ENCODE data around the gene NUDT19. TPM values are rescaled to one million over a fixed set of nuclear protein-coding genes. Genes with fewer than 3 reads are reported as not detected.

Gene NUDT19
- total and polyA plus RNA-seq, 9 of the 15 experiments (the other 6 are each of a cell fraction or from before 2014, with no cell fraction given) = 9.6 to 38.6 (median 14.4) TPM

DNA sequence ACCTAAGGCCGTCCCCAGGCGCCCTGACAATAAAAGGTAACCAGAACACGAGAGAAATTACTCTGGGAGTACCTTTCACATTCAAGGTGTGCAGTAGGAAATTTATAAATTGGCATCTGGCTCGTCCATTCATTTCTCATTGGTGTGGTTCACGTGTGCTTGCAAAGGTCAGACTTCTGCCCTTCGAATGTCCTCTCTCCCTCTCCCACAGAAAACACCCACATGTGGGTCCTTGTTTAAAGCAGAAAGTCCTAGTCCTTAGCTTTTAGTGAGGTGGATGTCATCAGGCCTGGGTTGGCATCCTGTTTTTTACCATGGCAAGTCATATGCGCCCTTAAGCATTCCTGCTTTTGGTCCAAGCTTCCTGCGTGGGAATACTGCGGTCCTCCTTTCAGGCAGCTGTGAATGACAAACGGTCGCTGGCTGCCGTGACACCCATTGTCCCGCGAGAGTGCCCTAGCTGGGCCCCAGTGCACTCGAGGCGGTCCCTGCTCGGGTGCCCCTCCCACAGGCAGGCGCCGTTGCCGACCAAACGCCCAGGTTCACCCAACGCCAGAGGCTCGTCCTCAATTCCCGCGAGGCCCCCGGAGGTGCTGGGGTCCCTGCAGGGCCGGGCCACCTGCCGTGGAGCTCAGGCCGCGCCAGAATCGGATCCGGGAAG, at the start of gene NUDT19 (continued):
- TF ChIP-seq GABPB1 (CRISPR knock-in tag; IDR thresholded peaks at IDR 0.05) (peak; percentile 41; the same call in 1 of the 2 replicates), RB1 (IDR thresholded peaks at IDR 0.05; ENCODE audit: low read depth) (0 out of 2 replicates have a peak, but pooled peaks have one; percentile 52), IRF2 (CRISPR knock-in tag; IDR thresholded peaks at IDR 0.05) (no peak), HDAC2 (IDR thresholded peaks at IDR 0.05) (peak; percentile 77), SIN3A (IDR thresholded peaks at IDR 0.05; ENCODE audit: borderline replicate concordance in 2 of 2, control insufficient read depth in 1 of 2, low read depth in 2 of 2, low read length in 2 of 2) (peak in 1 of 2 experiments; percentile 71; a peak in 1 of 4 replicates), SAFB (IDR thresholded peaks at IDR 0.05; ENCODE audit: borderline replicate concordance, low read depth, low read length) (peak; percentile 32; the same call in 1 of the 2 replicates), CHD4 (IDR thresholded peaks at IDR 0.05; ENCODE audit: insufficient read depth, insufficient replicate concordance, low read depth, low read length, poor library complexity, severe bottlenecking) (no peak), LARP7 (IDR thresholded peaks at IDR 0.05) (0 out of 2 replicates have a peak, but pooled peaks have one; percentile 59), TCF7 (IDR thresholded peaks at IDR 0.05; ENCODE audit: borderline replicate concordance) (peak; percentile 26; the same call in 1 of the 2 replicates), SOX6 (IDR thresholded peaks at IDR 0.05) (0 out of 2 replicates have a peak, but pooled peaks have one; percentile 33), TOE1 (IDR thresholded peaks at IDR 0.05; ENCODE audit: borderline replicate concordance) (peak; percentile 52; the same call in 1 of the 2 replicates), TOE1 (CRISPR knock-in tag; IDR thresholded peaks at IDR 0.05; ENCODE audit: borderline replicate concordance, low read depth) (no peak), DNMT1 (IDR thresholded peaks at IDR 0.05) (0 out of 2 replicates have a peak, but pooled peaks have one; percentile 53), KDM5B (IDR thresholded peaks at IDR 0.05; ENCODE audit: insufficient replicate concordance, low read depth, low read length) (peak; percentile 33), ZBTB17 (CRISPR knock-in tag; IDR thresholded peaks at IDR 0.05) (no peak), ZBED1 (IDR thresholded peaks at IDR 0.05) (peak; percentile 69; the same call in 1 of the 2 replicates), CCNT2 (IDR thresholded peaks at IDR 0.05; ENCODE audit: borderline replicate concordance, extremely low read depth, insufficient read length, low read depth, low read length) (no peak)
- TF ChIP-seq, protein P1, sequence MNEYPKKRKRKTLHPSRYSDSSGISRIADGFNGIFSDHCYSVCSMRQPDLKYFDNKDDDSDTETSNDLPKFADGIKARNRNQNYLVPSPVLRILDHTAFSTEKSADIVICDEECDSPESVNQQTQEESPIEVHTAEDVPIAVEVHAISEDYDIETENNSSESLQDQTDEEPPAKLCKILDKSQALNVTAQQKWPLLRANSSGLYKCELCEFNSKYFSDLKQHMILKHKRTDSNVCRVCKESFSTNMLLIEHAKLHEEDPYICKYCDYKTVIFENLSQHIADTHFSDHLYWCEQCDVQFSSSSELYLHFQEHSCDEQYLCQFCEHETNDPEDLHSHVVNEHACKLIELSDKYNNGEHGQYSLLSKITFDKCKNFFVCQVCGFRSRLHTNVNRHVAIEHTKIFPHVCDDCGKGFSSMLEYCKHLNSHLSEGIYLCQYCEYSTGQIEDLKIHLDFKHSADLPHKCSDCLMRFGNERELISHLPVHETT (CRISPR knock-in tag; conservative IDR thresholded peaks at IDR 0.05 in 1 of 2, IDR thresholded peaks at IDR 0.05 in 1 of 2) = 0 out of 4 replicates have a peak, but pooled peaks of 1 of the 2 experiments have one; percentile 8
- TF ChIP-seq, protein P2, sequence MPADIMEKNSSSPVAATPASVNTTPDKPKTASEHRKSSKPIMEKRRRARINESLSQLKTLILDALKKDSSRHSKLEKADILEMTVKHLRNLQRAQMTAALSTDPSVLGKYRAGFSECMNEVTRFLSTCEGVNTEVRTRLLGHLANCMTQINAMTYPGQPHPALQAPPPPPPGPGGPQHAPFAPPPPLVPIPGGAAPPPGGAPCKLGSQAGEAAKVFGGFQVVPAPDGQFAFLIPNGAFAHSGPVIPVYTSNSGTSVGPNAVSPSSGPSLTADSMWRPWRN (IDR thresholded peaks at IDR 0.05; ENCODE audit: low read depth) = no peak
- TF ChIP-seq, protein P3, sequence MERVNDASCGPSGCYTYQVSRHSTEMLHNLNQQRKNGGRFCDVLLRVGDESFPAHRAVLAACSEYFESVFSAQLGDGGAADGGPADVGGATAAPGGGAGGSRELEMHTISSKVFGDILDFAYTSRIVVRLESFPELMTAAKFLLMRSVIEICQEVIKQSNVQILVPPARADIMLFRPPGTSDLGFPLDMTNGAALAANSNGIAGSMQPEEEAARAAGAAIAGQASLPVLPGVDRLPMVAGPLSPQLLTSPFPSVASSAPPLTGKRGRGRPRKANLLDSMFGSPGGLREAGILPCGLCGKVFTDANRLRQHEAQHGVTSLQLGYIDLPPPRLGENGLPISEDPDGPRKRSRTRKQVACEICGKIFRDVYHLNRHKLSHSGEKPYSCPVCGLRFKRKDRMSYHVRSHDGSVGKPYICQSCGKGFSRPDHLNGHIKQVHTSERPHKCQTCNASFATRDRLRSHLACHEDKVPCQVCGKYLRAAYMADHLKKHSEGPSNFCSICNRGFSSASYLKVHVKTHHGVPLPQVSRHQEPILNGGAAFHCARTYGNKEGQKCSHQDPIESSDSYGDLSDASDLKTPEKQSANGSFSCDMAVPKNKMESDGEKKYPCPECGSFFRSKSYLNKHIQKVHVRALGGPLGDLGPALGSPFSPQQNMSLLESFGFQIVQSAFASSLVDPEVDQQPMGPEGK (CRISPR knock-in tag; IDR thresholded peaks at IDR 0.05; ENCODE audit: borderline replicate concordance) = no peak
- TF ChIP-seq, protein P4, sequence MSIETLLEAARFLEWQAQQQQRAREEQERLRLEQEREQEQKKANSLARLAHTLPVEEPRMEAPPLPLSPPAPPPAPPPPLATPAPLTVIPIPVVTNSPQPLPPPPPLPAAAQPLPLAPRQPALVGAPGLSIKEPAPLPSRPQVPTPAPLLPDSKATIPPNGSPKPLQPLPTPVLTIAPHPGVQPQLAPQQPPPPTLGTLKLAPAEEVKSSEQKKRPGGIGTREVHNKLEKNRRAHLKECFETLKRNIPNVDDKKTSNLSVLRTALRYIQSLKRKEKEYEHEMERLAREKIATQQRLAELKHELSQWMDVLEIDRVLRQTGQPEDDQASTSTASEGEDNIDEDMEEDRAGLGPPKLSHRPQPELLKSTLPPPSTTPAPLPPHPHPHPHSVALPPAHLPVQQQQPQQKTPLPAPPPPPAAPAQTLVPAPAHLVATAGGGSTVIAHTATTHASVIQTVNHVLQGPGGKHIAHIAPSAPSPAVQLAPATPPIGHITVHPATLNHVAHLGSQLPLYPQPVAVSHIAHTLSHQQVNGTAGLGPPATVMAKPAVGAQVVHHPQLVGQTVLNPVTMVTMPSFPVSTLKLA (conservative IDR thresholded peaks at IDR 0.05) = peak; percentile 45 to 60; a peak in 3 of 4 replicates

Measured in K562 (cell line).